ENCODE results near the gene NCAPD2.

GRCh38 chr12:6492838-6493496 is 935 bp upstream of the NCAPD2 start, which contains the start of gene MRPL51:
- no peak for TF ChIP-seq CTCF (IDR thresholded peaks at IDR 0.05)
- TF ChIP-seq POLR2AphosphoS5 (IDR thresholded peaks at IDR 0.05) = peak; percentile 95
